Measurements from ENCODE around the gene MAP4K2.

Gene MAP4K2

DNA sequence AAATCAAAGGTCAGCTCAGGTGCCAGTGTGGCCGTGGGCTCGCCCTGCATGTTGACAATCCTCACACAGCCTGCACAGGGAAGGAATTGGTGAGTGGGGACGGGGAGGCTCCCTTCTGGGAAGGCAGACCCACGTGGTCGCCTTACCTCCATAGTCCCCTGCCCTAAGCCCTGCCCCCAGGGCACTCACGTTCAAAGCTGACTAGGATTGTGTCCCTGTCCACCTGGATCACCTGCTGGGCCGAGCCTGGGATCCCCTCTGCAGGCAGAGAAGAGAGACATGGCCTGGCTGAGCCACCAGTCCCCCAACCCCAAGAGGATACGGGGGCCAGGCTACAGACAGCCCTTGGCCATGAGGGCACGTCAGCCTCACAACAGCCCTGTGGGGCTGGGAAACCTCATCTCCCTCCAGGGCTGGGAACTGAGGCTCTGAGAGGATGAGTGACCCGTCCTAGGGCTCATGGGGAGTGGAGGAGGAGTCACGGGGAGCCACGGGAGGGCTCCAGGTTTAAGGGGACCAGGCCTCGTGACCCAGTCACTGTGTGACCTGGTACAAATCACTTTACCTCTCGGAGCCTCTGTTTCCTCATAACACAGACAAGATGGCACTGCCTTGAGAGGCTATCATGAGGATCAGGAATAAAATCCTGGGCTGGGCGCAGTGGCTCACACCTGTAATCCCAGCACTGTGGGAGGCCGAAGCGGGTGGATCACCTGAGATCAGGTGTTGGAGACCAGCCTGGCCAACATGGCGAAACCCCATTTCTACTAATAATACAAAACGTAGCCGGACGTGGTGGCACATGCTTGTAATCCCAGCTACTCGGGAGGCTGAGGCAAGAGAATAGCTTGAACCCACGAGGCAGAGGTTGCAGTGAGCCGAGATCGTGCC is 12.6 kb downstream of the MAP4K2 start:
- no peak for DNase-seq (ENCODE audit: low read depth)

DNA sequence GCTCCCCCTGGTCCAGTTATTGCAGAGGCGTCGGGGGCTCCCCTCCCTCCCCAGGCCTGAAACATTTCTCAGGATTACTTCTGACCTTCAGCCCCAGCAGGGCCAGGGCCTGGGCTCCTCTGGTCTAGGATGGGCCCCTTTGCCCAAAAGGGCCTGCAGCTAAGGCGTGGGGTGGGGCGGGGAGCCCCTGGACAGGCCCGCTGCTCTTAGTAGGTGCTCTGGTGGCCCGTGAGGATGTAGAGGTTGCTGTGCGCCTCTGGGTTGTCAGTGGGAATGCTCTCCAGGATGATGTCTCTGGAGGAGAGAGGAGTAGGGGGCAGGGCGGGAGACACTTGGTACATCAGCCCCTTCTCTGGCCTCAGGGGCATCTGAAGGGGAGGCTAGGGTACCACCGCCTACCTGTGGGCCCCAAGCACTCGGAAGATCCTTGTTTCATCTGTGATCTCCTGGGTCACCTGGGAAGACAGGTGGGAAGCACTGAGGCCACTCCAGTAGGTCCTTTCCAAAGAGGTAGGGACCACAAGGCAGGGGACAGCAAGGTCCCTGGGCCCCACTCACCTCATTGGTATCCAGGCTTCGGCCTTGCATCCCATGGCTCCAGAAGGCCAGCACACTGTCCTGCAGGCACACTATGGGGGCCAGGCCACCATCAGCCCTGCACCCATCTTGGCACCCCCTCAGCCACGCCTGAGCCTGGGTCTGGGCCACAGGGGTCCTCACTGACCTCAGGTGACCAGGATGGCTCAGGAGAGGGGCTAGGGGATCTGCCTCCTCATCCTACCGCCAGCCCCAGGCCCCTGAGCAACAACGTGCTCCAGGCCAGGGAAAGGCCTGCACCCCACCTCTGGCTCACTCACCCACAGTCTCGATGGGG is 13.4 kb downstream of the MAP4K2 start:
- no peak for DNase-seq (ENCODE audit: low read depth)

DNA sequence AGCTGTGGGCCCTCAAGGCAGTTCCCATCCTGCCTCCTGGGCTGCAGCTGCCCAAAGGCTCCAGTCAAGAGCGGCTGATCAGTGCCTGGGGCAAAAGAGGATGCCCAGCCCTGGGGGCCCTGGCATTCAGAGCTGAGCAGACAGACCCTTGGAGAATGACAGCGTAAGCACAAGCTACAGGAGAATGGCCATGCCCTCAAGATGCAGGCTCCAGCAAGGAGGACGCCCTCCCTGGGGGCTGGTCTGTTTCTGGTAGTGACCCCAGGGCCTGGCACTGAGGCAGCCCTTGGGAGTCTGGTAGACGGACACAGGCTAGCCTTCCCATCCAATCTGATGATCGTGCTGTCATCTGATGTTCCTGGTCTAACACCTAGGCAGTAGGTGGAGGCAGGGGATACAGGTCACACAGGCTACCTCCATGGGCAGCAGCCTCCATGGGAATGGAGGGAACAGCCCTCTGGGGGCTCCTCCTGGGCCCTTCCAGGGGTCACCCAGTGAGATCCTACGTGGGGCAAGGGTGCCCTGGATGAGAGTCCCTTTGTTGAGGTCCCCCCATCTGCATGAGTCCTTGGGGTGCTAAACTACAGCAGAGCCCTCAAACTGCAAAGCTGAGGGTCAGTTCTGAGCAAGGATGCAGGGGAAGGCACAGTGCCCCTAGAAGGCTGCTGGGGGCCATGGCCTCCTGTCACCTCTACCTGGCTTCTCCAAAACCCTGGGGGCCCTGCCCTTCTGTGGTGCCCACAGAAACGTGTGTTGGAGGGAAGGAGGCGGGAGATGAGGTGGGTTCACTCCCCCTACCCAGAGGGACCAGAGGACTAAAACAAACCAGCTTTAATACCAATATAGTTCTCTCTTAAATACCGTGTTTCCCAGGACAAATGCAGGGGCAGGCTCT is 14.4 kb downstream of the MAP4K2 start:
- no peak for DNase-seq (ENCODE audit: low read depth)

DNA sequence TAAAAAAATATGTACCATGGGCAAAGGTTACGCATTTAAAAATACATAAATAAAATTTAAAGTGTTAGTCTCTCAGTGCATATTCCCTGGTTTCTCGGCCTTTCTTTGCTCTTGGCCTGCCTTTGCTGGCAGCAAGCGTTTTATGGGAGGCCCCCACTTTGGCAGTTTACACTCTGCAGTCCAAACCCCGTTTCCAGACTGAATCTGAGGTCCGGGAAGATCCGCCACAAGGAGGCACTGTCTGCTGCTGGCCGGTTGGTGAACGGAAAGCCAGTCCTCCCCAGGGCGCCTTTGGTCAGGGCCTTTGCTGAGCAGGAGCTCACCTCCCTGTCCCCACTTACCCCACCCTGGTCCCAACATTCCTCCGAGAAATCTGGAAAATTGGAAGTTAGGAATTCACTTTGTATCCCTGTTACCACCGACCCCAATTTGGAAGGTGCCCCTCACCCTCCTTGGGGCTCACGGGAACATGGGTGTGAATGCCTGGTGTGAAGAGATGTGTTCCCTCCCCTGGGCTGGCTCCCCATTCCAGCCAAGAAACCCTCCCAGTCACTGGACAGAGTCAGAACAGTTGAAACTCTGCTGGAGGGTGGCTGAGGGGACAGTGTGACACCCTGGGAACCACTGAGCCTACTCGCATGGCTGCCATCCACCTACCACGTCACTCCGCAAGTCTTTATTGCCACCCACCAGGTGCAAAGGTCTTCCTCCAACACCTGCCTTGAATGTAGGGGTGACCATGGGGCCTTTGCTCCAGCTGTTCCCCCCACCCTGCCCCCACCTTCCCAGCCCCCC is 15.3 kb downstream of the MAP4K2 start:
- no peak for DNase-seq (ENCODE audit: low read depth)

DNA sequence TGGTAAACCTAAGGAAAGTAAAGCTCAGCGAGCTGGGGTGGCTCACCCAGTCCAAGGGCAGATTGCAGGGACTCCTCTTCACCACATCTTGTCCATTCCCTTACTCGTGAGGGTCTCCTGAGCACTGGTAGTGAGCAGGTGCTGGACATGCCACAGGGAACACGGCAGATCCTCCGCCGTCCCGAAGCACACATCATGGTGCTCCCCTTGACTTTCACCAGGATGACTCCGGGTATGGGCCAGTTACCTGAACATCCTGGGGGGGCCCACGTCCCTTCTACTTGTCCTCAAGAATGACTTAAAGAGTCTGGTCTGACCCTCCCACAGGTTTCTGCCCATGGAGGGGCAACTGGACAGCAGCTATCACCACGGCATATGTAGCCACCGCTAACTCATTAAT is 16.7 kb downstream of the MAP4K2 start:
- DNase-seq (ENCODE audit: low read depth), result no peak

DNA sequence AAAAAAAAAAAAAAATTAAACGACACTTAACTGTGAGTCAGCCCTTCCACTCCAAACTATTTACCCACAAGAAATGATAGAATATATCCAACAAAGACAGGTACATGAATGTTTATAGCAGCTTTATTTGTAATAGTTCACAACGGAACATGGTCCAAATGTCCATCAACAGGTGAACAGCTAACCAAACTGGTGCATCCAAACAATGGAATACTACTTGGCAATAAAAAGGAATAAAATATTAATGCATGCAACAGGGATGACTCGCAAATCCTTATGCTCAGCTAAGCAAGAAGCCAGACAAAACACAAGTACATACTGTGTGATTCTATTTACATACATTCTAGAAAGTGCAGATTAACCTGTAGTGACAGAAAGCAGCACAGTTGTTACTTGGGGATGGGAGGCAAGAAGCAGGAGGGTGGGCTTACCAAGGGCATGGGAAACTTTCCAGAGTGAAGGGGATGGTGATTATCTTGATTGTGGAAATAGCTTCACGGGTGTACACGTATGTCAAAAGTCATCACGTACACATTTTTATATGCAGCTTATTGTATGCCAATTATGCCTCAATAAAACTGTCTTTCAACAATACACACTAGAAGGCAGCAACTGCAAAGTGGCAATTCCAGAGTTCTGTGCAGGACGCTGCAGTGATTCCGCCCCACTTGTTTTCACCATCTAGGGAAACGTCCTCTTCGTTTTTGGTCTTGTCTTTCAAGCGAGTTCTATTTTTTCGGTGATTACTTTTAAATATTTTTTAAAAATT is 18.0 kb downstream of the MAP4K2 start:
- DNase-seq (ENCODE audit: low read depth), result no peak

DNA sequence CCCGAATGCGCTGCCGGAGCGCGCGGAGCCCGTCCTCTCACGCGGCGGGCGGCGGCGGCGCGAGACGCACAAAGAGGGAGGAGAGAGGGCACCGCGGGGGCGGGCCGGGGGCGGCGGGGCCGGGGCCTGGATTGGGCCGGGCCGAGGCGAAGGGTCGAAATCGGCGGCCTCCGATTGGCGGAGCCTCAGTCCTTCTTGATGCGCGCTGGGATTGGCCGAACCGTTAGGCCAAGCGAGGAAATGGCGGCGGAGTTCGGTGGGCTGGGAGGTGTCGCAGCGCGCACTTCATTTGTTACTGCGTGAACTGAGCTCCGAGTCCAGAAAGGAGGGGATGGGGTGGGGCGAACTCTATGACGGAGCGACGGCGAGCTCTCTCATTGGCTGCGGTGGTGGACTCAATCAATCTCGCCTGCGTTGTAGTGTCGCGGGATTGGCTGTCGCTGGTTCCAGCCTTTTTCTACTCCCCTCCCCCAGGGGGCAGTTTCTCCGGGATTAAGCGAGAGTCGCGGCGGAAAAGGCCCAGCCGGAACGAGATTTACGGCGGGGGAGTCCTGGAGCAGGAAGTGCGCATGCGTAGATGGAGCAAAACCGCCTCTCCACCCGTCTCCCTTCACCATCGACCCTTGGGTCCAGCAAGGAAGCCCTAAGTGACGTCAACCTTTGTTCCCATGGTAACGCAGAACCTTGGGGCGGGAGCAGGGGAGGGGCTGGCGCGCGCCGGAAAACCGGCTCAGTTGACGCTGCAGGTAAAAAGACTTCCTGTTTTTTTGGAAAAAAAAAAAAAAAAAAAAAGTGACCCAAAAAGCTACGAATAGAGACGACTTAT is 24.3 kb downstream of the MAP4K2 start, which contains the start of gene SF1:
TSS of gene SF1 (minus strand) at position 70 of the 826 bp plus-strand sequence. CDS start 150 bp downstream, outside the sequence.
- peak; percentile 98 for DNase-seq (ENCODE audit: low read depth)

DNA sequence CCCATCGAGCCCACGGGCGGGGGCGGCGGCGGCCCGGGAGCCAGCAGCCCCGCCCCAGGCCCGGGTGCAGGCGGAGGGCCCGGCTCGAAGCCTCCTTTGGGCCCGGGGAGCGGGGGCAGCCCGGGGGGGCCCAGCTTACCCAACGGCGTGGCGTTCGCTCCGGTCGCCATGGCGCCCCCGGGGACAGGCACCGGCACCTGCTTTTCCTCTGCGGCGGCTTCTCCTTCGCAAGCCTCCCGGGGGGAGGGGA is 24.9 kb downstream of the MAP4K2 start:
- no peak for DNase-seq (ENCODE audit: low read depth)

DNA sequence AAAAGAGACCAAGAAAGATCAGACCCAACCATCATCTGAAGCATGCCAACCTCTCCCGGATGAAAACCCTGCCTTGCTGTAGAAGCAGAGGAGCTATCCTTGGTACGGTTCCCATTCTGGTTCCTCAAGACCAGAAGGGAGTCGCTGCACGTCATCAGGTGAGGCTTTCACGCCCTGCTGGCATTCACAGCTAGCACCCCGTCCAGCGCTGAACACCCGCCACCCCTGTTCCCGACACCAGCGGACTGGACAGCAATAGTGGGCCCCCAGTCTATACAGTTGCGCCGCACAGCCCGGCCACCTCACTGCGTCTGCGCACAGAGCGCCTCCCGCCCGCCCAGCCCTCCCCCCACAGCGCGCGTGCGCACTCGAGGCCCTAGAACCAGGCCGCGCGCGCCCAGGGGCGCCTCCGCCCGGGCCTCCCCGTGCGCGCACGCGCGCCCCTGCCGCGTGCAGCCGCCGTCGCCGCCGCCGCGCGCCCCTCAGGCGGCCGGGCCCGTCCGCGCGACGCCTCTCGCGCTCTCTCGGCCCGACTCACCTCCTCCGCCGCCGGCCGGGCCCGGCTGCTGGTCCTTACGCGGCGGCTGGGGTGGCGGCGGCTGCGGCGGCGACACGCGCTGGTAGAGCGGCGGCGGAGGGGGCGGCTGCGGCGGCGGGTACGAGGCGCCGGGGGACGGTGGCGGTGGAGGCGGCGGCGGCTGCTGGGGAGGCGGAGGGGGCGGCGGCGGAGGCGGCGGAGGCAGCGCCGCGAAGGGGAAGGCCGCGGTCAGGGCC is 25.4 kb downstream of the MAP4K2 start:
- peak; percentile 36 for DNase-seq (ENCODE audit: low read depth)

DNA sequence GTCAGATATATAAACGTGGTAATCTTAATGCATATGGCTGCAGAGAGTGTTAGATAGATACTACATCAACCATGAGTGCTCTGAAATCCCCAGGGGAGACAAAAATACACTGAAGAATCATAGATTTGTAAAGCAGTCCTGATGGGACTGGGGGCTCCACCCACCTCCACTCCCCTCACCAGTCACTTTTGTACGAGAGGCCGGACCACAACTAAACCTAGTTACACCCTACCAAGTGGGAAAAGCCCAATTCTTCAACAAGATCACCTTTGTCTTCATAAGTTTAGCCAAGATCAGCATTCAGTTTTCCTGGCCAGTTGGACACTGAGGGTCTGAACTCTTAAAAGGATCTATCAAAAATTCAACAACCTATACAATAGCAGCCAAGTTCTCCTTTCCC is 26.1 kb downstream of the MAP4K2 start:
- no peak for DNase-seq (ENCODE audit: low read depth)

DNA sequence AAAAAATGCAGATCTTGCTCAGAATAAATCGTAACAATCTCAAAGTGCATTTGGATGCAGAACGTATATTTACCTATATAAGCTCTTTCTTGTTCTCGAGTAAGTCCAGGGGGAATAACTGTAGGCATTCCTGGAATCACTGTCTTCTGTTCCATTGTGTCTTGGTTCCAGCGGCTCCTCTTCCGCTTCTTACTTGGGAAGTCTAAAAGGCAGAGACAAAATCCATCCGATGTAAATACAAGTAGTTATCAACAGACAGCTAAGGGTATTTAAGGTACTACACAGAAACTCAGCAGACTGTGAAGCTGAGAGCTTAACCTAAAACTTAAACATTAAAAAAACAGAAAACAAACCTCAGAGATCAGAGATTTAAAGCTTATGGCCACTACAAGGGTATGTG is 26.6 kb downstream of the MAP4K2 start:
- DNase-seq (ENCODE audit: low read depth), result no peak

DNA sequence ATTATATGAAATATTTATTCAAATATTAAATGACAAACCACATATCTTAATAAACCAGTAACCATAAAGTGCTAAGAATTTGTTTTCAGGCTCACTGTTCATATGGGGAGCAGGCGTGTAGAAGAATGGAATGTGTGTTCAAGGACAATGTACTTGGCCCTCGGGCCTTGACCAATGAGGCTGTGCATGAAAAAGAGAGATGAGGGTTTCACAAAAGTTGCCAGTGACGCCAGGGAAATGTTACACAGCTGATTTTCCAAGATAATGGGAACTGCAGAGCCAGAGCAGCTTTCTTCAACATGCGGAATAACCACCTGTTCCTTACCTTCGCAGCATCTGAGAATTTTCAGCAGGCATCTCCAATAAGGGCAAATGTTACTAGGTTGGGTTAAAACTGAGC is 28.9 kb downstream of the MAP4K2 start:
- no peak for DNase-seq (ENCODE audit: low read depth)

DNA sequence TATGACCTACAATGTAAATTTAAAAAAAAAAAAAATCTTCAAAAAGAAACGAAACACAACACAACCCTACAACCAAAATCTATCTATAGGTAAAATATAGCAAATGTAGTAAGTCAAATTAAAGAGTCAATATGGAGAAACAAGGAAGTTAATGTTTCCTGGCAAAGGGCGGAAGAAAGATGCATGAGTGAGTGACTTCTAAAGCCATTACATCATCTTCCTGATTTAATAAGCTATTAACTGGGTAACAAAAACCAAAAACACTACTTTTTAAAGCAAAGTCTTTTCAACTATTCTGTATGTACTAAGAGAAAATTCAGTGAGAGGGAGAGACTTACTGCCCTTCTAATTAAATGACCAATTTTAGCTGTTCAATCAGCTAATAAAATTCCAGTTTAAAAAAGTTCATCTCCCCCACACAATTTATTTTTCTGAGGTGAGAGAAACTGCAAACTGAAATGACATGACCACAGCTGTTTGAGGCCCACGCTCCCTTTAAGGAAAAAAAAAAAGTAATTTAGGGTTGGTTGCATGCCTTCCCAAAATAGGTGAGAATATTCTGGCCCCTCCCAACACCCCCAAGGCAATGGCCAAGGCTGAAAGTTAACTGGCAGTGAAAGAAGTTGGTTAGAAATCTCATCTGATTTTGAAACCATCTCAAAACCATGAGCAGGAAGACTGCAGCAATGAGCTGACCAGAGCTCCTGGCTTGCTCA is 30.6 kb downstream of the MAP4K2 start:
- no peak for DNase-seq (ENCODE audit: low read depth)

DNA sequence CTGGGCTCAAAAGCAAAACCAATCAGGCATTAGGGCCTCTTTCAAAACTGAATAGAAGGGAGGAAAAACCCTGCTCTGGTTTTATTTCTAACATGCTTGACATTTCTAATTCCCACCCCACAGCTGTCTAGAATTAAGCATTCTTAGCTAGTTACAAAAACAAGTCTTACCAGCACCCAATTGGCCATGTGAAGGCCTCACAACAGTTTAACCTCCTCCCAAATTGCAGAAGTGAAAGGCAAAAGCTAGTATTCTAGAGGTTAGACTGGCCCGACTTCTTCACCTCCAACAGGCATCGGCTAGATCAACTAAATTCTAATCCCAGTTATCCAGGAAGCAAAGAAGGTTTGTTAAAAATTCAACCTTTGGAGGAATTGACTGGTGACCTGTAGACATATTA is 31.2 kb downstream of the MAP4K2 start:
- no peak for DNase-seq (ENCODE audit: low read depth)

DNA sequence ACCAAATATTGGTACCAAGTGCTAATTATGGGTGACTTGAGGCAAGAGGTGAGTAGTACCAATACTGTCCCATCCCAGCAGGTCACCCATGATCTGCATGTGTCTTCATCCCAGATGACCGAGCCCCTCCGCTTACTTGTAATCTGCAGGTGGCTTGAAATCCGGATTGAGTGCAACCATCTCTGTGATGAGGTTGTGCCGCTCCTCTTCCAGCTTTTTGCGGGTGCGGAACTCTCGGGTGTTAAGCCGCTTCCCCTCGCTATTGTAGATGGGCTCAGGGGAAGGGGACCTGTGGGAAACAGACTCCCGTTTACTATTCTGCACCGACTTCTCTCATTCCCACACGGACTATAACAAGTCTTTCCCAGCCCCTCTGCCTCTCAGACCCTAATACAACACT is 32.9 kb downstream of the MAP4K2 start:
- no peak for DNase-seq (ENCODE audit: low read depth)

DNA sequence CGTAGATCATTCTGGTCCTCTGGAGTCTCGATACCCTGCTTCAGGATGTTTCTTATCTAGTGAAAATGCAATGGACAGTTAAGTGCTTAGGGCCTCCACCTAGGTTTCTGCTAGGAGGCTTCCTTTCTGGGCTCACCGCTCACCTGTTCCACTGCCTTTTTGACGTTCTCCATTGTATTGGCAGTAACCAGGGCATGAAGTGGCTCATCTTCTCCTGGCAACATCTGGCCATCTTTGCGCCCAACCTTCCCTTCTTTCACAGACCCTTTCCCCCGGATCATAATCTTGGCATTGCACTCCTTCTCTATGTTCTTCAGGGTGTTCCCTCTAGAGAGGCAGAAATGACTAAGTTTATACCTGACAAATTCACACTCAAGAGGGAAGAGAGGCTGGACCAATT is 33.7 kb downstream of the MAP4K2 start:
- no peak for DNase-seq (ENCODE audit: low read depth)

DNA sequence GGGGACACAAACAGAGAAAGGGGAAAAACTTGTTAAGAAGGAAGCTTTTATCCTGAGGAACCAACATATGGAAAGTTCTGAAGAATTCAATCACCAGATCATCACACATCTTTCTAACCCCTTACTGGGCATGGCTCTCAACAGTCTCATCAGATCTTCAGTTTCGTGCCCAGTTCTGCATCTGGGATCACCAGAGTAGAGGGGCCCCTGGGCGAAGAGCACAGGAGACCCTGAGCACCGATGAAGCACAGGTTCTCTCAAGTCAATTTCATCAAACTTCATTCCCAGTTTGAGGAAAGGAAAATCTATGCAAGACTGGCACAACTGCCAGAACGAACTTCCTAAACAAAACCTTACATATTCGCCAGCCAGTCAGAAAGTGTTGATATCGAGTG is 34.7 kb downstream of the MAP4K2 start:
- DNase-seq (ENCODE audit: low read depth), result no peak
